Epithelial cell of esophagus (primary cell): ENCODE results near the gene STK25.

Experiments used
- DNase-seq: peaks from one replicate; pipeline ENCODE4 v3.0.0; 2010; ENCODE audit warnings: low read depth
- H3K4me3 ChIP-seq: 2 replicates; pipeline ENCODE4 v1.5.1; 2011; ENCODE audit warnings: mild to moderate bottlenecking, low read length, control low read depth
- TF ChIP-seq, protein P1 (sequence below): IDR thresholded peaks from 2 replicates; pipeline ENCODE4 v1.5.1; 2011; ENCODE audit warnings: low read depth, mild to moderate bottlenecking, low read length, control low read depth, inconsistent platforms; ENCODE audit not compliant: insufficient read depth; ENCODE audit errors: missing control alignments

Gene STK25

DNA sequence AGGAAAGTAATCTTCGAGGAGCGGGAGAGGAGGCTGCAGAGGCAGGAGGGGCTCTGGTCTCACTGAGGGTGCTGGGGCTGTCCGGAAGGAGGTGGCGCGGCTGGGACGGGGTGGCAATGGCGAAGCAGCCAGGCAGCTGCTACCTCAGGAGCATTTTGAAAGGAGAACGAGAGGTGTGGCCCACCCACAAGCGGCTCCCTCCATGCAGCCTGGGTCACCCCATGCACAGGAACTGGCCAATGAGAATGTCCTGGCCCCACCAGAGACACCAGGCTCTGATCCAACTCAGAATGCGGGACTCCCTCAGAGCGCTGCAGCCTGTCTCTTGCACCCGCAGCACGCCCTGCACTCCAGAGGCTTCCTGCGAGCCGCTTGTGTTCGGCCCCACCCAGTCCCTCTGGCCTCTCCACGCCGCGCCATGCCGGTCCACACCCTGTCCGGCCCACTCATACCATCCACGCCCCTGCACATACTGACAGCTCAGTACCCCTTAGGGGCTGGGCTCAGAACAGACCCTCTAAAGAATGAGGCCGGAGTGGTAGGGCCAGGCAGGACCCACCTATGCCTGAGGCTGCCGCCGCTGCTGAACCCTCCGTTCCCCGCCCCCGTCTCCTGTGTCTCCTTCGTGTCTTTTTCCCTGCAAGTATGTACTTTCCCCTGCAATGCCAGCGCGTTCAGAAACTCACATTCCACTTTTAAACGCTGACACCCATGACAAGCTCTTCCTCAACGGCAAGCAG is 43.8 kb upstream of the STK25 start:
- TF ChIP-seq, protein P1, sequence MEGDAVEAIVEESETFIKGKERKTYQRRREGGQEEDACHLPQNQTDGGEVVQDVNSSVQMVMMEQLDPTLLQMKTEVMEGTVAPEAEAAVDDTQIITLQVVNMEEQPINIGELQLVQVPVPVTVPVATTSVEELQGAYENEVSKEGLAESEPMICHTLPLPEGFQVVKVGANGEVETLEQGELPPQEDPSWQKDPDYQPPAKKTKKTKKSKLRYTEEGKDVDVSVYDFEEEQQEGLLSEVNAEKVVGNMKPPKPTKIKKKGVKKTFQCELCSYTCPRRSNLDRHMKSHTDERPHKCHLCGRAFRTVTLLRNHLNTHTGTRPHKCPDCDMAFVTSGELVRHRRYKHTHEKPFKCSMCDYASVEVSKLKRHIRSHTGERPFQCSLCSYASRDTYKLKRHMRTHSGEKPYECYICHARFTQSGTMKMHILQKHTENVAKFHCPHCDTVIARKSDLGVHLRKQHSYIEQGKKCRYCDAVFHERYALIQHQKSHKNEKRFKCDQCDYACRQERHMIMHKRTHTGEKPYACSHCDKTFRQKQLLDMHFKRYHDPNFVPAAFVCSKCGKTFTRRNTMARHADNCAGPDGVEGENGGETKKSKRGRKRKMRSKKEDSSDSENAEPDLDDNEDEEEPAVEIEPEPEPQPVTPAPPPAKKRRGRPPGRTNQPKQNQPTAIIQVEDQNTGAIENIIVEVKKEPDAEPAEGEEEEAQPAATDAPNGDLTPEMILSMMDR = no peak
- no peak for DNase-seq
- no peak overlapping the region for H3K4me3 ChIP-seq

DNA sequence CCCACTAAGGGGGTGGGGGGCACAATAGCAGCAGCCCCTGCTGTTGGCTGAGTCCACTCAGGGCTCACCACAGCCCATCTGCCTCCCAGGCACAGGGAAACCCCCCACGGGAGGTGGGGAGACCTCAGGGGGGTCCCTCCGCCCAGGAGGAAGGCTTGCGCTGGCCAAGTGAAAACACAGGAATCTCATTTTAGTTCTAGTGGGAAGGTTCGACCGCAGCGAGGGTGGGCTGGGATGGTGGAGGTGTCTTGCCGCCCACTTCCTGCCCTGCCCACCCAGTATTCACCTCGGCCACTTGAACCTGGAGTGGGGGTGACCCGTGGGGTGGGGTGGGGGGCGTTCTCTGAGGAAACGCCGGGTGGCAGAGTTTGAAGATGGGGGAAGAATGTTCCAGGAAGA is 43.2 kb upstream of the STK25 start:
- DNase-seq = no peak
- TF ChIP-seq, protein P1 = no peak
- H3K4me3 ChIP-seq = no peak overlapping the region

DNA sequence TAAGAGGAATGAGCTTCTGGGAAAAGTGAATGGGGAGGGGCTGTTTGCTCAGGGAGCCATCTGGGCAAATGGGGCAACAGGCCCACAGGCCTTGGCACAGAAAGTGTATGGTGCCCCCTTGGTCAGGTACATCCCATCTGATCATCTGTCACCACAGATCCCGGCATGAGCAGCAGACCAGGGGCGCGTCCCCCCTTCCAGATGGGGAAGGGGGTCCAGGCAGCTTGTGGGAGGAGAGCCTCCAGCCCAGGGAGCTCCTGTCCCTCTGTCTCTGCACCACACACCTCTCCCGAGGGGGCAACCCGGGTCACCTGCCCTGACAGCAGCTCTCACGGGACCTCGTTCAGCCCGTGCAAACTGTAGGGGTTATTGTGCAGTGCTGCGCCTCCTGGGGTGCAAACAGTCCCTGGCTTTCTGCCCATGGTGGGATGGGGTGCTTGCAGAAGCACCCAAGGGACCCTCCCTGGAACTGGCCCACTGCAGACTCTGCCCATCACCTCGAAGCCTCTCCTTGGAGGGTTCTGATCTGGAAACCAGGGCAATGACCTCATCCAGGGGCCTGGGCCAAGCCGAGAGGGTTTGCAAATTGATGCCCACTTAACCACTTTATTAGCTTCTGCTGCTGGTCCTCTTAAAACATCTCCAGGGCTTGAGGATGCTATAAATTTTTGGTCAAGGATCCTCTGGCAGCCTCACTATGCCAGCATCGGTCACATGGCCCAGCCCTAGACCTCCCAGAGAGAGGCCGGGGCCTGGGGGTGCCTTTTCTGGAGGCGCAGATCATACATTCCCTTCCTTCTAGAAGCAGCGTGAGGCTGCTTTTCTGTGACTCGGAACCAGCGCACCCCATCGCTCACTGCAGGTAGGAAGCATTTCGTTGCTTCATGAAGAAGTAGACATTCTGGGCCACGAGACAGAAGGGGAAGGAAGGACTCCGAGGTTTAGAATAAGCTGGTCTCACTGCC is 42.5 kb upstream of the STK25 start:
- H3K4me3 ChIP-seq = no peak overlapping the region
- no peak for DNase-seq
- TF ChIP-seq, protein P1 = no peak

DNA sequence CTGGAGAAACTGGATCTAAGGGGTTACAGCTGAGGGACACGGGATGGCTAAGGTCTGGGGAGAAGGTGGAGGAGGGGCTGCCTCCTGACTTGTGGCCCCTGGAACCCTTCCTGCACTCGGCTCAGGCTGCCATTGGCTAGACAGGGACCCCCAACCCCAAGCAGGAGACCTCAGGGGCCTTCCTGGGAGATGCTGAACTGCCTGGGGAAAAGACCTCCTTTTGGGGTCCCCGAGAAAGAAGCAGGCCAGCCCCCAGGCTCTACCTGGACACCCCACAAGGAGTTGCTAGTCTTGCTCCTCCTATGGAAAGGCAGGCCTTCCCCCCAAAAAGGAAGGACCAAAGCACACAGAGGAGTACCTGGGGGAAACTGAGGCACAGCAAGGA is 40.1 kb upstream of the STK25 start:
- no peak for DNase-seq
- TF ChIP-seq, protein P1 = no peak
- H3K4me3 ChIP-seq = no peak overlapping the region

DNA sequence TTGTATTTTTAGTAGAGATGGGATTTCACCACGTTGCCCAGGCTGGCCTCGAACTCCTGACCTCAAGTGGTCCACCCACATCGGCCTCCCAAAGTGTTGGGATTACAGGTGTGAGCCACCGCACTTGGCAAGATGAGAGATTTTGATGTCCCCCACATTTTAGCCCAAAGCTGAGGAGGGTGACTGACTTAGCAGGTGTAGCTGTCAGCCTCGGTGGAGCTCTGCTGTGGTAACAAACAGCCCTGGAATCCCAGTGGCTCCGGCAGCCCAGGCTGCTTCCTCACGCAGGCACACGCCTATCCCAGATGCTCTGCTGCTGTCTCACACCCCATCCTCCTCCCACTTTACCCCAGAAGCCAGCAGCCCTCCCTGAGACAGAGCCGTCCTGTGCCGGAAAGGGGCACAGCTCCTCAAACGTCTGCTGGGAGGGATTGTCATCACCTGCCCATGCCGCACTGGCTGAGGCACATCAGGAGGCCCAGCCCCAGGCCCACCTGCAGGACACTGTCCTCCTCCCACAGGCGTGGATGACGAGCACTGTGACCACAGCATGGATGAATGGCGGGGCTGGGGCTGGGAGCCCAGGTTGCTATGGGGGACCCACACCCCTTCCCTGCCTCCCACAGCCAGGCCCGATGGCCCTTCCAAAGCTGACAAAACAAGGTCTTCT is 39.5 kb upstream of the STK25 start:
- no peak for DNase-seq
- no peak overlapping the region for H3K4me3 ChIP-seq
- TF ChIP-seq, protein P1 = no peak

DNA sequence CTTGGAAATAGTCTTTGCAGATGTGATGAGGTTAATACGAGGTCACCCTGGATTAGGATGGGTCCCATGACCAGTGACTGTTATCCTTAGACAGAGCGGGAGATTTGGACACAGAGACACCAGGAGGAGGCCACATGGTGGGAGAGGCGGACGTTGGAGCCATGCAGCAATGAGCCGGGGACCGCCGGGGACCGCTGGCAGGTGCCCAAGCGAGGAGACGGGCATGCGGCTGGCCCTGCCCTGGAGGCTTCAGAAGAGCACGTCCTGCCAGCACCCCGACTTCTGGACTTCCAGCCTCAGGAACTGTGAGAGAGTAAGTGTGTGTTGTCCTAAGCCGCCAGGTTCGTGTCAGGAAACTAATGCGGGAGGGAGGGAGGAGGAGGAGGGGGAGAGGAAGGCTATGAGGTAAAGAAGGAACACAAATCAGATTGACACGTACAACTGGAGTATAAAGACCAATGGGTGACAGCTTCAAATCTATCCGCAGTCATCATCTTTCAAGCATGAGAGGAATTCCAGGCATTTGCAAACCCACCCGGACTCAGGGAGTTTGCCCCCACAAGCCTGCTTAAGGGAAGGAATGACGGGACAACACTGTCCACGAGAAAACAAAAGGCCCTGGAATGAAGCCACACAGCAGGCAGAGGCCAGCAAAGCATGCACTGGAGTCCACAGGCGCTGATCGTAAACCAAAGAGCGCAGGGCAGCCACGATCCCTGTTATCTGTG is 38.6 kb upstream of the STK25 start:
- peak; percentile 37 for DNase-seq
- TF ChIP-seq, protein P1 = no peak
- no peak overlapping the region for H3K4me3 ChIP-seq
